ENCODE measurements around the gene STMN1.
A peak's percentile ranks its signal among the peaks of the same experiment; 100 is the strongest.

STMN1 gene

GRCh38 chr1:25871086-25871703 lies 35.0 kb downstream of the STMN1 start:
- DNase-seq (ENCODE audit: low read depth in 2 of 2, low spot score in 1 of 2) = no peak

GRCh38 chr1:25870614-25871013 lies 35.6 kb downstream of the STMN1 start:
- DNase-seq (ENCODE audit: low read depth in 2 of 2, low spot score in 1 of 2) = no peak

GRCh38 chr1:25869909-25870606 lies 36.2 kb downstream of the STMN1 start:
- no peak for DNase-seq (ENCODE audit: low read depth in 2 of 2, low spot score in 1 of 2)

GRCh38 chr1:25867210-25867991 lies 38.8 kb downstream of the STMN1 start:
- DNase-seq (ENCODE audit: low read depth in 2 of 2, low spot score in 1 of 2) = no peak

GRCh38 chr1:25866288-25866687 lies 39.9 kb downstream of the STMN1 start:
- no peak for DNase-seq (ENCODE audit: low read depth in 2 of 2, low spot score in 1 of 2)

- no peak for DNase-seq (ENCODE audit: low read depth in 2 of 2, low spot score in 1 of 2)
These were observed 41.8 kb downstream of the STMN1 start for GRCh38 chr1:25864434-25864833.

- no peak for DNase-seq (ENCODE audit: low read depth in 2 of 2, low spot score in 1 of 2)
These were observed 42.5 kb downstream of the STMN1 start for GRCh38 chr1:25863486-25864262.

- no peak for DNase-seq (ENCODE audit: low read depth in 2 of 2, low spot score in 1 of 2)
These were observed 43.3 kb downstream of the STMN1 start for GRCh38 chr1:25862785-25863485.

- no peak for DNase-seq (ENCODE audit: low read depth in 2 of 2, low spot score in 1 of 2)
These were observed 44.6 kb downstream of the STMN1 start for GRCh38 chr1:25861316-25862286.

GRCh38 chr1:25858906-25859789 lies 47.1 kb downstream of the STMN1 start, which contains the start of gene AUNIP:
AUNIP (minus strand) TSS chr1:25859457; CDS start chr1:25859357, 100 bp downstream.
- DNase-seq (ENCODE audit: low read depth in 2 of 2, low spot score in 1 of 2) = peak; percentile 67 to 77

- no peak for DNase-seq (ENCODE audit: low read depth in 2 of 2, low spot score in 1 of 2)
These were observed 47.7 kb downstream of the STMN1 start for GRCh38 chr1:25858494-25858893.

GRCh38 chr1:25856856-25857255 lies 49.4 kb downstream of the STMN1 start:
- DNase-seq (ENCODE audit: low read depth in 2 of 2, low spot score in 1 of 2) = no peak

GRCh38 chr1:25854554-25854953 lies 51.7 kb downstream of the STMN1 start:
- DNase-seq (ENCODE audit: low read depth in 2 of 2, low spot score in 1 of 2) = no peak

Measured in stimulated activated CD8-positive, alpha-beta memory T cell treated with anti-CD3 and anti-CD28 coated beads, Interleukin-4, amount 100 ng/mL, for 1 hour (primary cell).